Prostate gland (tissue), 2 donors: ENCODE results near the gene GLS.

ENCODE experiments used
- POLR2A ChIP-seq: fragments of 450-650 bp; IDR thresholded peaks from one replicate; pipeline ENCODE4 v1.6.1; 2016; ENCODE audit warnings: antibody characterized with exemption, mild to moderate bottlenecking
- TF ChIP-seq, protein P1 (sequence below), 4 experiments: fragments of 200-600 bp in 2 of 4; fragments of 450-650 bp in 2 of 4; sonication (generic) in 2 of 4; IDR thresholded peaks; 1 replicate in 3 of 4; 2 replicates in 1 of 4; pipeline ENCODE4 v1.5.1; 2016 to 2019; ENCODE audit warnings: antibody characterized with exemption in 4 of 4, mild to moderate bottlenecking in 2 of 4, moderate library complexity in 2 of 4

GRCh38 chr2:190935054-190935453, 54.4 kb downstream of the GLS start:
- no peak for TF ChIP-seq POLR2A
- TF ChIP-seq, protein P1, sequence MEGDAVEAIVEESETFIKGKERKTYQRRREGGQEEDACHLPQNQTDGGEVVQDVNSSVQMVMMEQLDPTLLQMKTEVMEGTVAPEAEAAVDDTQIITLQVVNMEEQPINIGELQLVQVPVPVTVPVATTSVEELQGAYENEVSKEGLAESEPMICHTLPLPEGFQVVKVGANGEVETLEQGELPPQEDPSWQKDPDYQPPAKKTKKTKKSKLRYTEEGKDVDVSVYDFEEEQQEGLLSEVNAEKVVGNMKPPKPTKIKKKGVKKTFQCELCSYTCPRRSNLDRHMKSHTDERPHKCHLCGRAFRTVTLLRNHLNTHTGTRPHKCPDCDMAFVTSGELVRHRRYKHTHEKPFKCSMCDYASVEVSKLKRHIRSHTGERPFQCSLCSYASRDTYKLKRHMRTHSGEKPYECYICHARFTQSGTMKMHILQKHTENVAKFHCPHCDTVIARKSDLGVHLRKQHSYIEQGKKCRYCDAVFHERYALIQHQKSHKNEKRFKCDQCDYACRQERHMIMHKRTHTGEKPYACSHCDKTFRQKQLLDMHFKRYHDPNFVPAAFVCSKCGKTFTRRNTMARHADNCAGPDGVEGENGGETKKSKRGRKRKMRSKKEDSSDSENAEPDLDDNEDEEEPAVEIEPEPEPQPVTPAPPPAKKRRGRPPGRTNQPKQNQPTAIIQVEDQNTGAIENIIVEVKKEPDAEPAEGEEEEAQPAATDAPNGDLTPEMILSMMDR (IDR thresholded peaks at IDR 0.05), result no peak
